GM18511 (cell line): ENCODE data around the gene CCDC192.
"Not testable (repeated sequence)": the region's sequence is repeated elsewhere in the genome, so short reads cannot be mapped to it uniquely, and the experiment has no call there.

Experiments used
- ATAC-seq: cut with Tn5 transposase; IDR thresholded peaks from one replicate; pipeline ENCODE4 v1.9.1; 2021; ENCODE audit warnings: mild to moderate bottlenecking, moderate library complexity; ENCODE audit not compliant: unreplicated experiment

CCDC192 gene

DNA sequence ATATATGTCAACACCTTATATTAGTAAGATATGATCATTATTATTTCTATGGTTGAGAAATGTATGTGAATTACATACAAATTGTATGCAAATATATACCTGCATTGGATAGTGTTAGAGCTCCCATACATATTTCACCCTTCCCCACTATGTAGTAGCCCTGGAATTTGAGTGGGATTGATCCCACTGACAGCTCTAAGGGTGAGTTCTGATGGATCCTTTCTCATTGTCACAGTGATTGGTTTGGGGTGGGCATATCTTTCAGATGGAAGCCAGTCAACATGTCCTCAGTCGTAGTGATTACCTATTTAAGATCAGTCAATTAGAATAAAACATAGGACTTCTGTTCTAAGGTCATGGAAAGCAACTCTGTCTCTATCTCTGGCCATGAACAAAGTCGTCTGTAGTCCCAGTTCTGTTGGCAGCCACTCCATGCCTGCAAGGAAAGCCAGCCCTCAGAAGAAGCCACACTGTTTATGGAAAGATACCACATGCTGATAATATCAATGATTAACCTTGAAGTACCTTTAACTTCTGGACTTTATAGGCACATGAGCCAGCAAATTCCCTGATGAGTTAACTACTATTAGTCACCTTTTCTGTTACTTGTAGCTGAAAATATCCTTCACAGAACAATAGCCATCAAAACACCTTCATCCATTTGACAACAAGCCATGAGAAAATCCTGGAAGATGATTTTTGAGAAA is 5.1 kb upstream of the CCDC192 start:
- no peak for ATAC-seq

DNA sequence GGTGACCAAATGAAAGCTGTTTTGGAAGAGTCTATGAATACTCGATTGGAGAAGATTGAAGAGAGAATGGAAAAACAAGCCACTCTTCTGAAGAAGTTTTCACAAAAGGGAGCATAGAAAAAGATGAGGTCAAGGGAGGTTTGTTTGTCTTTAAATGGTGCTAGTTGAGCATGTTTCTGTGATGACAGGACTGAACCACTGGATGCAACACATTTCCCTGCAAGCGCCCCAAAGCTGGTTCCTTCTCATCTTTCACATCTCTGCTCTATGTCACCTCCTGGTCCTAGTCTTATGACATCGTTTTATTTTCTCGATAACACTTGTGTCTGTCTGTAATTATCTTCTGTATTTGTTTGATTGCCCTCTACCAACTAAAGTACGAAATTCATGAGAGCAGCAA is 3.8 kb upstream of the CCDC192 start:
- no peak for ATAC-seq

DNA sequence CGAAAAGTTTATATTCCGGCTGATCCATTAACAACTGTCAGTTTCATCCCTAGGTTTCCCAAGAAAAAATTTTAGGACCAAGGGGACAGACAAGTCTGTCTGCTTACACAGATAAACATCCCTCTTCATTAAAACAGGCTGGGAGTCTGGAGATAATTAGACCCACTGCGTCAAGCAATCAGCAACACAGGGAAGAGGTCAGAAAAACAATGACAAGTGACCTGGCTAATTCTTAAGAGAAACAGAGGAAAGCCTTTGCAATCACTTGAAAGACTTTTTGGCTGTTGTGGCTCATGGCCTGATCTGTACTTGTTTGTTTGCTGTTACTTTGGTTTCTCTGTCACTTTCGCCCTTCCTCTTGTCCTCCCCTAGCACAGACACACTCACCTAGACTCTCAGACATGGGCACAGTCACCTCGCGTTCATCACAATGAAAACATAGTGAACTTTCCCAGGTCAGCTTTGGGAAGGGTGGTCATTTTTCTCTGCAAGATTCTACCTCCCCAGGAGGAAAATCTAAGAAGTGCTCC is 2.9 kb upstream of the CCDC192 start:
- ATAC-seq: no peak

- ATAC-seq: no peak
These were observed 757 bp upstream of the CCDC192 start for GRCh38 chr5:127702434-127702833.

DNA sequence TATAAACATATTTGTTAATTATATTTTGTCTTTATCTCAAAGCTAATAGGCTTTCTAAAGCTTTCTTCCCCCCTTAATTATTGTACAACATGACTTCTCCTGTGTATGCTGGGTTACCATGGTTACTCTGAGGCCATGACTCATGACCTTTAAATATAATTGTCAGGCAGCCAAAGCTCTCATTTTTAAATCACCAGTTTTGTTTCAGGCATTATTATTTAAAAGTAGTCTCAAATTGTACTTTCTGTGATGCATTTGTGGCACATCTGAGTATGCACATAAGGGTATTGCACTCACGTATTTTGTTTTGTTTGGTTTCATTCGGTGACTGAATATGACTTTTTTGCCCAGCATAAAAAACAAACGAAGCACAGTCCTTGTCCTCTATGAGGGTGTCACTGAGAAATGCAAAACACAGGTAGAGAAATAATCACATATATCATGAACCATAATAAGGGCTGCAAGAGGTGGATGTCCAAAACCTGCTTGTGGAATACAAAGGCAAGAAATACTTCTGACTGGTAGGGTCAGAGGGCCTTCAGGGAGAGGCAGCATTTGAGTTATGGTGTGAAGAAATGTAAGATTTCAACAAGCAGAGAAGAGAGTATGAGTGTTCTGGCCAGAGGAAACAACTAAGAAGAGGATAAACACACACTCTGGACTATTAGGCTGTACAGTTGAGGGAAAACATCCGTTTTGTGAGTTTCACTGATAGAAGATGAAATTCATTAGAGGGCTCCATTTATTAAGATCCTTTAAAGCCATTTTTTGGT is 2.1 kb downstream of the CCDC192 start:
- peak; percentile 74 for ATAC-seq

DNA sequence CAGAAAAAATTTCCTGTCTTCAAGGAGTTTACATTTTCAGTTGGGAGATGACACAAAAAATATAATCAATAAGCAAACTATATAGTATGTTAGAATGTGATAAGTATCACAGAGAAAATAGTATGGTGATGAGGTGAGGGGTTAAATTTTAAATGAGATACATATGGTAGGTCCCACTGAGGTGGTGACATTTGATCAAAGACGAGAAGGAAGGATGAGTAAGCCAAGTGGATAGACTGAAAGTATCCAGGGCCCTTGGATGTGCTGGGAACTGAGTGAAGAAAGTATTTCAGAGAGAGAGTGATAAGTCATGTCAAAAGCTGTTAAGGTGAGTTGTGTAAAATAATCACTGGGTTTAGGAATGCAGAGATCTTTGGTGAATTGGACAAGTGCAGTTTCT is 3.5 kb downstream of the CCDC192 start:
- no peak for ATAC-seq

DNA sequence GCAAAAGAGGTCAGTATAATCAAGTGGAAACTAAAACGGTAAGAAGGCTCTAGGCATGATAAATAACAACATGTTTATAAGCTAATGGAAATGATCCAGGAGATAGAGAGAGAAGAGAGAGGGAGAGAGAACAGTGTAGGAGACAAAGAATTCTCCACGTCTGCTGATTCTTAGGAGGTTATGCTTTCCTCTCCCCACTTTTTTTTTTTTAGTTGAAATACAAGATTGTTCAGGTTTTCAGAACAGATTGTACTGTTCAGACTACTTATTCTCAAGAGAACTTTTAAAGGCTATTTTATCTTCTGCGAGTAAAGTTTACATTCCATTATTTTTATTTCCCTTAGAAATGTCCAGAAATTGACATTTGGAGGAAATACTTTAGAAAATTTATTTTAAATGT is 4.0 kb downstream of the CCDC192 start:
- no peak for ATAC-seq

GRCh38 chr5:127713083-127713482 is 9.9 kb downstream of the CCDC192 start:
- ATAC-seq: not testable (repeated sequence)

- ATAC-seq: no peak
These were observed 15.0 kb downstream of the CCDC192 start for GRCh38 chr5:127718181-127718580.

DNA sequence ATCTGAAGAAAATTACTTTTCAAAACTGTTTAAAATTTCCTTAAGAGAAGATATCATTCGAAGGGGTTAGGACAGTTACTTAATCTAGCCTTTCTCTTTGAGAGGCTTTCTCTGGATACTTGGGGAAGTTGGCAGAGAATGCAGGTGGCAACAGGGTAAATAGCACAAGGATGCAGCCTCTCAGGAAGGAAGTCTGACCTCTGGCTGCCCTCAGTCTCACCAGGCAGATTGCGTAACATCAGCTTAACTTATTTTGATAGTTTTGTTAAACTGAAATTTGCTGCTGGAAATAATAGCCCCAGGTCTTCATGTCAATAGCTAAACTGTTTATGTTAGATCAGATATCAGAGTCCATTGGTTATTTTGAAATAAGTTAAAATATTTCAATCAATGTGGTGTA is 20.4 kb downstream of the CCDC192 start:
- ATAC-seq: no peak

- no peak for ATAC-seq
These were observed 22.5 kb downstream of the CCDC192 start for GRCh38 chr5:127725673-127726072.

- ATAC-seq: no peak
These were observed 29.8 kb downstream of the CCDC192 start for GRCh38 chr5:127732963-127733362.

DNA sequence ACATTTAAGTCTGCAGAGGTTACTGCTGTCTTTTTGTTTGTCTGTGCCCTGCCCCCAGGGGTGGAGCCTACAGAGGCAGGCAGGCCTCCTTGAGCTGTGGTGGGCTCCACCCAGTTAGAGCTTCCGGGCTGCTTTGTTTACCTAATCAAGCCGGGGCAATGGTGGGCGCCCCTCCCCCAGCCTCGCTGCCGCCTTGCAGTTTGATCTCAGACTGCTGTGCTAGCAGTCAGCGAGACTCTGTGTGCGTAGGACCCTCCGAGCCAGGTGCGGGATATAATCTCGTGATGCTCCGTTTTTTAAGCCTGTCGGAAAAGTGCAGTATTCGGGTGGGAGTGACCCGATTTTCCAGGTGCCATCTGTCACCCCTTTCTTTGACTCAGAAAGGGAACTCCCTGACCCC is 36.2 kb downstream of the CCDC192 start:
- ATAC-seq: not testable (repeated sequence)

GRCh38 chr5:127739807-127740384 is 36.7 kb downstream of the CCDC192 start:
- ATAC-seq: no peak

DNA sequence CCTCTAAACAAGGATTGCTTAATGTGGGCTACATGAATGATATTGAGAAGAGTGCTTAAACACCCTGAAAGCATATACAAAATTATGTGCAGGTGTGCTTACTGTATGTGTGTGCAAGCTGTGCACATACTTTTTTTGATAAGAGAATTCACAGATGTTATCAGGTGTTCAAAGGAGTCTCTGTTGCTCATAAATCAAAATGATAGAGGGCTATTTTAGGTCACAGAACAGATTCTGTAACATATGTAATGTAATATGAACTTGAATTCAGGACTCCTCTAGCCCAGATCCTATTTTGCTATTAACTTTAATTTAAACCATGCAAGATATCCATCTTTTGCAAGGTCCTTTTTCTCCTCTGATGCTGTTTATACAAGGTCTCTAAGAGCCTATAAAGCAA is 38.2 kb downstream of the CCDC192 start:
- no peak for ATAC-seq

DNA sequence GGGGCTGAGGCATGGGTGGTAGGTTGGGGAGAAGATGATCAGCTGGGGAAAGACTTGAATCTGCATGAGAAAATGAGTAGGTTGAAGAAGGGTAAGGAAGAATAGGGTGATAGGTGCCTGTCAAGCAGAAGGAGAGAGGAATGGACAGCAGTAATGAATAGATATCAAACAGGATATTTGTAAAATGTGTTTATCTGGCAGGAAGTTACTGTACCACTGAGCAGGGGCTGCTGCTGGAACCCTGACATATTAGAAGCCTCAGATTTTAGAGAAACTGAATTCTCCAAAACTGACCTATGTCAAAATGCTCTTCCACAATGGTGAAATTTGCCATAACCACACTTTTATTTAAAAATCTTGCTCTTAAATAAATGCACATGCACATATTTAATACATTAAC is 41.0 kb downstream of the CCDC192 start:
- no peak for ATAC-seq

- ATAC-seq: no peak
These were observed 43.6 kb downstream of the CCDC192 start for GRCh38 chr5:127746756-127747155.

- not testable (repeated sequence) for ATAC-seq
These were observed 49.5 kb downstream of the CCDC192 start for GRCh38 chr5:127752503-127753265.

GRCh38 chr5:127754259-127754658 is 51.1 kb downstream of the CCDC192 start:
- no peak for ATAC-seq

DNA sequence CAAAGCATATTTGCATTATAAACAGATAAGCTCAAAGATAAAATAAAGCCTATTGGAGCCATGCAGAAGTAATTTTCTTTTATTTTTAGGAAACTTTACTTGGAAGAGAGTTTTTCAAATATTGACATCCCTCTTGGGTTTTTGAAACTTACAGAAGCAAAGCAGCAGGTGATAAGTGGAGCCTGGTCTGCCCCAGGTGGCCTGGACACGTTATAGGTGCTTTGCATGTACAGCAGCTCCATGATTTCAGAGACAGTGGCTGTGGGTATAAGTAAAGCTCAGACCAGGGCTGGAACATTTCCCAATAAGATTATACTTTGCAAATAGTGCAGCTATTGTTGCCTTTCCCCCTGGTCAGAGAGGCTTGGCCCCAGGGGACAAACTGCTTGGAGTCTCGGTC is 51.5 kb downstream of the CCDC192 start:
- no peak for ATAC-seq

DNA sequence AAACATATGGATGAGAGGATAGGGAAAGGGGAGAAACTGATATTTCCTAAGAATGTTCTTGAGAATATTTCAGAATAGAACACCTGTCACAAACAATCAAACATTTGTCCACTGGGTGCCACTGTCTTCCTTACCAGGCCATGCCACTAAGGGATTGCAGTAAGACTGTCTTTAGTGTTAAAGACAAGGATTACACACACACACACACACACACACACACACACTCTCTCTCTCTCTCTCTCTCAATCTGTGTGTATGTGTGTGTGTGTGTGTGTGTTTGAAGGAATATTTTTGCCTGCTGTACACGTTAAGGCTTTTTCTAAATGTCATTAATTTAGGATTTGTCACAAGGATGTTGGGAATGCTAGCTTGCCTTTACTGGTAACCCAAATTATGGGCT is 54.4 kb downstream of the CCDC192 start:
- ATAC-seq: peak; percentile 90
